BJ (cell line): ENCODE measurements around the gene RASA2. TPM values are rescaled to one million over a fixed set of nuclear protein-coding genes. Genes with fewer than 3 reads are reported as not detected.
"Not testable (repeated sequence)": the region's sequence is repeated elsewhere in the genome, so short reads cannot be mapped to it uniquely, and the experiment has no call there.

Experiments
- CTCF ChIA-PET: fragments of 350-600 bp; formaldehyde crosslinking; extraction: SDS; loops from one replicate; lab custom pipeline; 2021; ENCODE audit warnings: antibody characterized with exemption, inconsistent platforms; lab: Yijun Ruan, JAX
- POLR2A ChIA-PET: fragments of 300-600 bp; sonication (Branson Sonifier 250); formaldehyde crosslinking; extraction: SDS; loops from one replicate; lab custom pipeline; 2021; ENCODE audit warnings: antibody characterized with exemption; lab: Charles Lee
- DNase-seq: peaks from one replicate; pipeline ENCODE4 v3.0.0-alpha.2; 2011; ENCODE audit warnings: low read depth
- H3K27me3 ChIP-seq: 2 replicates; pipeline ENCODE4 v1.6.0; 2011; ENCODE audit warnings: low read length; ENCODE audit not compliant: control insufficient read depth, insufficient read depth
- H3K36me3 ChIP-seq: 2 replicates; pipeline ENCODE4 v1.5.1; 2011; ENCODE audit warnings: low read length; ENCODE audit not compliant: control insufficient read depth, insufficient read depth
- H3K4me3 ChIP-seq: 2 replicates; pipeline ENCODE4 v1.5.1; 2011; ENCODE audit warnings: low read depth, mild to moderate bottlenecking, control low read depth, low read length
- CTCF ChIP-seq: IDR thresholded peaks from 2 replicates; pipeline ENCODE4 v1.5.1; 2011; ENCODE audit warnings: low read depth, mild to moderate bottlenecking, control low read depth, inconsistent platforms, low read length, moderate library complexity; ENCODE audit not compliant: insufficient read depth
- polyA plus RNA-seq: library from polyadenylated mRNA; depleted of rRNA; stranded (reverse); fragments of >200 nt; gene quantifications from 2 replicates; pipeline ENCODE4 v1.2.3, GENCODE V29; 2011

RASA2 gene
- polyA plus RNA-seq, 1 experiment: 5.6 TPM

GRCh38 chr3:141477224-141477623, 9.6 kb upstream of the RASA2 start:
- no peak for TF ChIP-seq CTCF
- no peak overlapping the region for H3K4me3 ChIP-seq
- no peaks in the 10 kb centered on the region for H3K36me3 ChIP-seq
- ChIA-PET POLR2A (no interaction called here), CTCF (interaction anchor here (1.0 kb wide), 1 partner anchor 23 kb away, joined by 3 read pairs; no protein-coding TSS in a partner anchor)
- no peak for DNase-seq
- H3K27me3 ChIP-seq: no peaks in the 10 kb centered on the region

GRCh38 chr3:141478139-141478538, 8.7 kb upstream of the RASA2 start:
- no peak for DNase-seq
- no peak for TF ChIP-seq CTCF
- no peak overlapping the region for H3K4me3 ChIP-seq
- no peaks in the 10 kb centered on the region for H3K27me3 ChIP-seq
- ChIA-PET POLR2A (no interaction called here), CTCF (interaction anchor here (1.5 kb wide), 1 partner anchor 19 kb away, joined by 4 read pairs; no protein-coding TSS in a partner anchor)
- no peaks in the 10 kb centered on the region for H3K36me3 ChIP-seq

- H3K36me3 ChIP-seq, DNase-seq, H3K27me3 ChIP-seq, POLR2A ChIA-PET, H3K4me3 ChIP-seq: not testable (repeated sequence)
- CTCF ChIA-PET: interaction anchor here (1.5 kb wide), 1 partner anchor 20 kb away, joined by 4 read pairs; no protein-coding TSS in a partner anchor
Observed at GRCh38 chr3:141478840-141479239, 8.0 kb upstream of the RASA2 start.

- Histone ChIP-seq H3K4me3 (no peak overlapping the region), H3K27me3 (no peaks in the 10 kb centered on the region), H3K36me3 (no peaks in the 10 kb centered on the region)
- DNase-seq: peak; percentile 76
- TF ChIP-seq CTCF: no peak
- CTCF ChIA-PET: interaction anchor here (0.6 to 1.5 kb wide), 6 partner anchors 10 to 1561 kb away, joined by 3 to 4 read pairs (median 3); no protein-coding TSS in a partner anchor
- POLR2A ChIA-PET: no interaction called here
Observed at GRCh38 chr3:141482245-141482922, 4.4 kb upstream of the RASA2 start.

- Histone ChIP-seq H3K36me3 (no peaks in the 10 kb centered on the region), H3K4me3 (no peak overlapping the region), H3K27me3 (no peaks in the 10 kb centered on the region)
- DNase-seq: no peak
- POLR2A ChIA-PET: no interaction called here
- no peak for TF ChIP-seq CTCF
- CTCF ChIA-PET: interaction anchor here (1.2 kb wide), 1 partner anchor 20 kb away, joined by 3 read pairs; no protein-coding TSS in a partner anchor
Observed at GRCh38 chr3:141484701-141485287, 2.0 kb upstream of the RASA2 start.
